Ovary (tissue), 9 donors: ENCODE measurements around the gene LMO7. TPM values are rescaled to one million over a fixed set of nuclear protein-coding genes. Genes with fewer than 3 reads are reported as not detected.

Experiments
- DNase-seq, 5 donors: peaks; one replicate each; pipeline ENCODE4 v3.0.0-alpha.2; 2019 to 2020
- H3K27ac ChIP-seq, 2 donors: fragments of 200-600 bp; one replicate each; pipeline versions ENCODE4 v1.5.1 to v1.8.0; 2019 to 2022
- H3K27me3 ChIP-seq: fragments of 200-600 bp; one replicate; pipeline ENCODE4 v1.8.0; 2022
- H3K36me3 ChIP-seq: fragments of 200-600 bp; sonication (generic); one replicate; pipeline ENCODE4 v1.5.1; 2019
- H3K4me1 ChIP-seq: one replicate; pipeline ENCODE4 v1.8.1; 2013; ENCODE audit warnings: mild to moderate bottlenecking, moderate library complexity; ENCODE audit not compliant: insufficient read depth
- H3K4me3 ChIP-seq: fragments of 200-600 bp; sonication (generic); one replicate; pipeline ENCODE4 v1.5.1; 2017
- H3K9me3 ChIP-seq, 2 donors: fragments of 200-600 bp in 1 of 2; sonication (generic) in 1 of 2; one replicate each; pipeline versions ENCODE4 v1.5.1 to v1.8.1; 2013 to 2019; ENCODE audit warnings: mild to moderate bottlenecking in 1 of 2, moderate library complexity in 1 of 2
- EP300 ChIP-seq: sonication (generic); formaldehyde crosslinking; IDR thresholded peaks from one replicate; pipeline ENCODE4 v1.6.1; 2017; ENCODE audit warnings: antibody characterized with exemption
- POLR2A ChIP-seq: fragments of 450-650 bp; IDR thresholded peaks from one replicate; pipeline ENCODE4 v1.6.1; 2017; ENCODE audit warnings: antibody characterized with exemption, mild to moderate bottlenecking, moderate library complexity
- WGBS, 3 donors: extraction: QIAGEN DNeasy Blood & Tissue Kit in 1 of 3; methylation state at CpG; one replicate each; pipeline versions ENCODE4 v1.1.5 to v1.1.7; 2013 to 2017; 5-methylcytosine and 5-hydroxymethylcytosine counted together
- intact Hi-C, 4 donors: fragments of 100-400 bp; cut with DNase I; formaldehyde crosslinking; loops; one replicate each; pipeline versions ENCODE4 v1.11.0 to v1.15.1; 2022 to 2023
- polyA plus RNA-seq, 2 donors: library from polyadenylated mRNA; stranded (reverse); fragments of 200-250 nt in 1 of 2; fragments of 350-450 nt in 1 of 2; fragmentation: Illumina TruSeq in 1 of 2; extraction: RNeasy Lipid Tissue Mini Kit (QIAGEN cat#74804) in 1 of 2; gene quantifications; one replicate each; pipeline ENCODE4 v1.2.3, GENCODE V29; 2013 to 2014
- total RNA-seq, 7 donors: library from RNA; depleted of rRNA in 2 of 7; stranded (reverse); fragments of >200 nt in 2 of 7; fragmentation: NEBNext Ultra II Directional in 3 of 7; extraction: Animal tissue kit (Norgen Biotek cat#: 25700) in 3 of 7; gene quantifications; one replicate each; pipeline versions ENCODE4 v1.1.0 to v1.2.4, GENCODE V29; 2016 to 2023
- TF ChIP-seq, protein P1 (sequence below), 3 donors: fragments of 450-650 bp in 2 of 3; fragments of 200-600 bp in 1 of 3; IDR thresholded peaks; one replicate each; pipeline versions ENCODE4 v1.5.1 to v1.8.0; 2016 to 2022; ENCODE audit warnings: antibody characterized with exemption in 3 of 3, mild to moderate bottlenecking in 1 of 3
- donor health status: DM: no; HTN: no; CAD: no; lungs with moderate emphysema.
- donor health status: DM: no; HTN: no; CAD: no.
- donor health status: Bipolar disorder and iron deficiency.
- donor health status: DM: yes; HTN: yes; CAD: no.
- donor health status: DM: no; HTN: no; CAD: no.
- donor health status: DM: yes; HTN: yes; CAD: no.

Gene LMO7
- total and polyA plus RNA-seq, 9 donors = 9.6 to 60.7 (median 20.1) TPM

DNA sequence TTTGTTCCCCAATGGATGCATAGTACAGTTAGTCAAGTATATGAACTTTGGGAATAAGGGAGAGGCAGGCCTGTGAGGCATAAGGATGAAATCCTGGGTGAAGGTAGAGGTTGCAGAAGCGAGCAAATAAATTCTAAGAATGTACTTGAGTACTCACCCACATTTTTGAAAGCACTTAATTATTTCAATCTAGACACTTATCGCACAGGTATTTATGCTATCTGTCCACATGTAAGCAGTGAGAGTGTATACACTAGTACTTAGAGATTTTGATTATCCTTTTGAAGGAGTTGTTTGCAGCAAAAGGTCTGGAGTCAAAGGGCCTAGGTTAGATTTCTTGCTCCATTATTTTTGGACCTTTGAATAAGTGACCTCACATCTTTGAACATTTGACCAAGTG is 77.7 kb downstream of the LMO7 start:
- no peaks in the 10 kb centered on the region for H3K36me3 ChIP-seq
- 98 to 99% (median 98%) methylated on average over 2 of the region's 2 CpGs for WGBS, 3 donors
- no peak overlapping the region for H3K27ac ChIP-seq
- intact Hi-C loops = no loop called here
- DNase-seq = no peak
- H3K9me3 ChIP-seq = no peaks in the 10 kb centered on the region
- H3K27me3 ChIP-seq = no peaks in the 10 kb centered on the region
- H3K4me3 ChIP-seq = no peak overlapping the region
- TF ChIP-seq EP300 (no peak), POLR2A (no peak)
- TF ChIP-seq, protein P1, sequence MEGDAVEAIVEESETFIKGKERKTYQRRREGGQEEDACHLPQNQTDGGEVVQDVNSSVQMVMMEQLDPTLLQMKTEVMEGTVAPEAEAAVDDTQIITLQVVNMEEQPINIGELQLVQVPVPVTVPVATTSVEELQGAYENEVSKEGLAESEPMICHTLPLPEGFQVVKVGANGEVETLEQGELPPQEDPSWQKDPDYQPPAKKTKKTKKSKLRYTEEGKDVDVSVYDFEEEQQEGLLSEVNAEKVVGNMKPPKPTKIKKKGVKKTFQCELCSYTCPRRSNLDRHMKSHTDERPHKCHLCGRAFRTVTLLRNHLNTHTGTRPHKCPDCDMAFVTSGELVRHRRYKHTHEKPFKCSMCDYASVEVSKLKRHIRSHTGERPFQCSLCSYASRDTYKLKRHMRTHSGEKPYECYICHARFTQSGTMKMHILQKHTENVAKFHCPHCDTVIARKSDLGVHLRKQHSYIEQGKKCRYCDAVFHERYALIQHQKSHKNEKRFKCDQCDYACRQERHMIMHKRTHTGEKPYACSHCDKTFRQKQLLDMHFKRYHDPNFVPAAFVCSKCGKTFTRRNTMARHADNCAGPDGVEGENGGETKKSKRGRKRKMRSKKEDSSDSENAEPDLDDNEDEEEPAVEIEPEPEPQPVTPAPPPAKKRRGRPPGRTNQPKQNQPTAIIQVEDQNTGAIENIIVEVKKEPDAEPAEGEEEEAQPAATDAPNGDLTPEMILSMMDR (IDR thresholded peaks at IDR 0.05) = no peak
- H3K4me1 ChIP-seq = no peaks in the 10 kb centered on the region

DNA sequence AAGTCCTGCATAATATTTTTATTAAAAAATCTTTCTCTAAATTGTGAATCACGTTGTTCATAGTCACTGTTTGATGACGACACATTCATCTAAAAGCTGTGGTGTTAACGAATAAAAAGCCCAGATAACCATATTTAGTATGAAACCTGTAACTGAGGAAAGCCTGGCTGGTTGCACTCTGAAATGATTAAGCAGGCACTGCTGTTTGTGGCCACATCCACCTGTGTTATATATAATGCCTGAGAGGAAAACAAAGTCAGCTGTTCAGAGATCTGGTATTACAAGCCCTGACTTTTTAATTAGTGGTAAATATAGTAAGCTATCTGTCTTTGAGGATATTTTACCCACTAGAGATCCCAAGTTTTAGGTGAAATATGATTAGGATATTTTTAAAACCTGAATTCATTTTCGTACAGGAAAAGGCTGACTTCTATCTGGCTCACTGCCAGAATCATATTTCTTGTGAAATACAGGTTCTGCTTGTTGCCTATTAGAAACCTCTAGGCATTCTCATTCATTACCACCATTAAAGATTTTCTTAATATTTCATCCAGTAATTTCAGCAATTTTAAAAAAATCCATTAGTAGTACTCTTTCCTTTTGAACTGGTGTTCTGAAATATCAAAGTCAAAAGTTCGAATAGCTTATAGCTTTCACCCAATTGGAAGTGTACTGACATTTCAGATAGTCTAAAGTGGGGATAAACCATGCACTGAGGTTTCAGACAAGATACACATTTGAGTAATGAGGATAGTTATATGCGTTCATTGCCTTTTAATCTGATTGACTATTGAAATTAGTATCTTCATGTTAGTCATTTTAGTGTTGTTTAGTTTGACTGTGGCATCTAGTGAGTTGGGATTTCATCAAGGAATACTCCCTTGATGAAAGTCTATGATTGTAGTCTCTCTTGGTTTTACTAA is 79.7 kb downstream of the LMO7 start:
- Histone ChIP-seq H3K4me3 (no peak overlapping the region), H3K27me3 (no peaks in the 10 kb centered on the region), H3K4me1 (no peaks in the 10 kb centered on the region), H3K27ac (no peak overlapping the region), H3K9me3 (no peaks in the 10 kb centered on the region), H3K36me3 (no peaks in the 10 kb centered on the region)
- TF ChIP-seq POLR2A (no peak), EP300 (no peak)
- TF ChIP-seq, protein P1 (IDR thresholded peaks at IDR 0.05) = no peak
- 76 to 83% (median 80%) methylated on average over 6 of the region's 6 CpGs for WGBS, 3 donors
- intact Hi-C loops = no loop called here
- no peak for DNase-seq

DNA sequence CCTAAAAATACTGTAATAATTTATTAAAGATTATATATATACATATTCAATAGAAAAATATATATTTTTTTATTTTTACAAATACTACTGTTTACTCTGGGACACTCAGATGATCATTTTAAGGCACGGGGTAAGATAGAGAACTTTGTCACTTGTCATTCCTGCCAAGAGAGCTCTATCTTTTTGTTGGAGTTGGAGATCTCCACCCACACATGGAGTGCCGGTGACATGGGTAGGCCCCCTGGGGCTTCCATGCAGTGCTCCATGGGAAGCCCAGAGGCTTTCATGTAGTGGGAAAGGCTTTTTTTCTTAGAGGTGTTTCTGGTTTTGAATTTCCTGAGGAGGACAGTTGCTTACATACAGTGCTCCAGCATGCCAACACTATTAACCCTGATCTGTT is 81.4 kb downstream of the LMO7 start:
- TF ChIP-seq EP300 (no peak), POLR2A (no peak)
- TF ChIP-seq, protein P1 (IDR thresholded peaks at IDR 0.05) = no peak
- 83 to 87% (median 86%) methylated on average over 2 of the region's 2 CpGs for WGBS, 3 donors

DNA sequence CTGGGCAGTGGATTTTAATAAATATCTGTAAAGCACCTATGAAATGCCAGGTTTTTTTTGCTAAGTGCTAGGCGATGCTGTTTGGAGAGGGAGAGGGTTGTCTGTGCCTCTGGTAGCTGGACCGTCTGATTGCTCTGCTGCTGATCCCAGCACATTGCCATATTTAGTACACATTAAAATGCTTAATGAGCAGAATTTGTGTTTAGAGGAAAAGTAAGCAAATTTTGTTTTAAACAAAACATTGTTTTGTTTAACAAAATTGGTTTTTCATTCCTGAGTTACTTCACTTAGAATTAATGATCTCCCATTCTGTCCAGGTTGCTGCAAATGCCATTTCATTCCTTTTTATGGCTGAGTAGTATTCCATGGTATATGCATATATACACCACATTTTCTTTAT is 85.2 kb downstream of the LMO7 start:
- intact Hi-C loops = no loop called here
- no peaks in the 10 kb centered on the region for H3K27me3 ChIP-seq
- no peaks in the 10 kb centered on the region for H3K4me1 ChIP-seq
- no peaks in the 10 kb centered on the region for H3K9me3 ChIP-seq
- no peaks in the 10 kb centered on the region for H3K36me3 ChIP-seq
- H3K4me3 ChIP-seq = no peak overlapping the region
- DNase-seq = no peak
- no peak overlapping the region for H3K27ac ChIP-seq
- WGBS, 3 donors = 59 to 79% (median 60%) methylated on average over 2 of the region's 2 CpGs
- TF ChIP-seq EP300 (no peak), POLR2A (no peak)

More for the DNA sequence above, 81.4 kb downstream of the LMO7 start:
- no peak overlapping the region for H3K27ac ChIP-seq
- no peaks in the 10 kb centered on the region for H3K4me1 ChIP-seq
- intact Hi-C loops = no loop called here
- no peak for DNase-seq
- H3K9me3 ChIP-seq = no peaks in the 10 kb centered on the region
- H3K4me3 ChIP-seq = no peak overlapping the region
- H3K27me3 ChIP-seq = no peaks in the 10 kb centered on the region
- no peaks in the 10 kb centered on the region for H3K36me3 ChIP-seq

DNA sequence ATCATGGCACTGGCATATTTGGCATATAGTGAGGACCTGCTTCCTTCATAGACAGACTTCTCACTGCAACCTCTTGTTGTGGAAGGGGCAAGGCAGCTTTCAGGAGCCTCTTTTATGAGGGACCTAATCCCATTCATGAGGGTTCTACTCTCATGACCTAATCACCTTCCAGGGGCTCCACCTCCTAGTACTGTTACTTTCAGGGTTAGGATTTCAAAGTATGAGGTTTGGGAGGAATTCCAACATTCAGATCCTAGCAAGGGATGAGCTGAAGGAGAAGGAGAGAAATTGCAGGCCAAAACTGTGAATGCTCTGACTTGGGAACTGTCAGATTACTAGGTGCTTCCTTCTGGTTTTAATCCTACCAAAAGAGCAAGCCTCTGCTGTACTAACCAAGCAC is 87.8 kb downstream of the LMO7 start:
- Histone ChIP-seq H3K27me3 (no peaks in the 10 kb centered on the region), H3K4me1 (no peaks in the 10 kb centered on the region), H3K4me3 (no peak overlapping the region), H3K9me3 (no peaks in the 10 kb centered on the region), H3K27ac (no peak overlapping the region), H3K36me3 (no peaks in the 10 kb centered on the region)
- DNase-seq = no peak
- intact Hi-C loops = no loop called here
- no peak for TF ChIP-seq EP300
- TF ChIP-seq, protein P1 (IDR thresholded peaks at IDR 0.05) = no peak
- no peak for TF ChIP-seq POLR2A
